ENCODE measurements around the gene RAPGEF5. TPM values are rescaled to one million over a fixed set of nuclear protein-coding genes. Genes with fewer than 3 reads are reported as not detected.
A peak's percentile ranks its signal among the peaks of the same experiment; 100 is the strongest.

Gene RAPGEF5
- total and polyA plus RNA-seq, 2 donors (not counting 3 experiments of a cell fraction or from before 2014, with no cell fraction given) = 10.0 to 43.2 TPM

GRCh38 chr7:22202141-22202540 is 154.8 kb downstream of the RAPGEF5 start:
- no peaks in the 10 kb centered on the region for H3K4me1 ChIP-seq (ENCODE audit: control insufficient read depth, extremely low read depth, insufficient read depth, low read length)
- intact Hi-C loops (cut with micrococcal nuclease) (no loop called here), dilution Hi-C loops (cut with MboI; ENCODE audit: extremely low pct_ligation_motif_present, low sequenced_read_pairs) (no loop called here)
- DNase-seq (ENCODE audit: low read depth, low spot score) = no peak
- H2AFZ ChIP-seq (ENCODE audit: low read depth, low read length) = no peak overlapping the region
- H3K4me2 ChIP-seq (ENCODE audit: insufficient read depth, low read length) = no peak overlapping the region
- H3K9me1 ChIP-seq (replicated peaks; ENCODE audit: control insufficient read depth, extremely low read depth, insufficient read depth, low read length) = no peaks in the 10 kb centered on the region
- no peak overlapping the region for H3K4me3 ChIP-seq (replicated peaks in 1 of 3; ENCODE audit: insufficient read depth in 1 of 3, low read depth in 1 of 3, low read length in 3 of 3)
- H3K9me3 ChIP-seq (replicated peaks; ENCODE audit: control insufficient read depth, insufficient read depth, low read length) = no peaks in the 10 kb centered on the region
- FAIRE-seq = no peak
- H3K79me2 ChIP-seq (ENCODE audit: control insufficient read depth, insufficient read depth, low read length) = peaks cover 4% of the 10 kb centered on the region
- BruUV-seq (replicated peaks) = no TSS peak
- H3K36me3 ChIP-seq (ENCODE audit: control insufficient read depth in 2 of 2, extremely low read depth in 1 of 2, insufficient read depth in 2 of 2, low read length in 2 of 2) = peaks cover 3 to 14% of the 10 kb centered on the region in 2 experiments
- H4K20me1 ChIP-seq (replicated peaks; ENCODE audit: control insufficient read depth, extremely low read depth, insufficient read depth, low read length) = no peaks in the 10 kb centered on the region
- TF ChIP-seq FOS (IDR thresholded peaks at IDR 0.05; ENCODE audit: borderline replicate concordance, insufficient read depth, low read length) = no peak
- peak; percentile 39 for TF ChIP-seq GATA2 (IDR thresholded peaks at IDR 0.05; ENCODE audit: insufficient read depth, insufficient read length, low read depth, low read length)
- CTCF ChIA-PET = interaction anchor here (0.7 to 1.6 kb wide), 3 partner anchors 13 to 244 kb away, joined by 3 to 5 read pairs (median 4); no protein-coding TSS in a partner anchor
- no peak overlapping the region for H3K9ac ChIP-seq (replicated peaks; ENCODE audit: extremely low read depth, insufficient read depth, low read length)
- no peaks in the 10 kb centered on the region for H3K27me3 ChIP-seq (ENCODE audit: control insufficient read depth in 2 of 2, insufficient read depth in 2 of 2, low read length in 2 of 2)
- POLR2A ChIA-PET = no interaction called here
- no peak overlapping the region for H3K27ac ChIP-seq (ENCODE audit: insufficient read depth, low read depth, low read length)

GRCh38 chr7:22201186-22201880 is 155.6 kb downstream of the RAPGEF5 start:
- no TSS peak for BruUV-seq (replicated peaks)
- H4K20me1 ChIP-seq (replicated peaks; ENCODE audit: control insufficient read depth, extremely low read depth, insufficient read depth, low read length) = no peaks in the 10 kb centered on the region
- DNase-seq (ENCODE audit: low read depth, low spot score) (no peak), FAIRE-seq (no peak)
- CTCF ChIA-PET = interaction anchor here (0.7 to 1.6 kb wide), 3 partner anchors 12 to 244 kb away, joined by 3 to 5 read pairs (median 4); no protein-coding TSS in a partner anchor
- no peak overlapping the region for H3K27ac ChIP-seq (ENCODE audit: insufficient read depth, low read depth, low read length)
- no peak overlapping the region for H3K9ac ChIP-seq (replicated peaks; ENCODE audit: extremely low read depth, insufficient read depth, low read length)
- H3K4me2 ChIP-seq (ENCODE audit: insufficient read depth, low read length) = no peak overlapping the region
- H3K79me2 ChIP-seq (ENCODE audit: control insufficient read depth, insufficient read depth, low read length) = peaks cover 4% of the 10 kb centered on the region
- POLR2A ChIA-PET = no interaction called here
- no peak for TF ChIP-seq POLR2A (IDR thresholded peaks at IDR 0.05; ENCODE audit: low read depth, low read length)
- TF ChIP-seq JUN (IDR thresholded peaks at IDR 0.05; ENCODE audit: borderline replicate concordance, insufficient read depth, insufficient read length, low read depth) = no peak
- no peak for TF ChIP-seq GATA2 (IDR thresholded peaks at IDR 0.05; ENCODE audit: insufficient read depth, insufficient read length, low read depth, low read length)
- no peak for TF ChIP-seq EZH2 (IDR thresholded peaks at IDR 0.05; ENCODE audit: borderline replicate concordance, low read depth, low read length, severe bottlenecking)
- TF ChIP-seq, protein P1, sequence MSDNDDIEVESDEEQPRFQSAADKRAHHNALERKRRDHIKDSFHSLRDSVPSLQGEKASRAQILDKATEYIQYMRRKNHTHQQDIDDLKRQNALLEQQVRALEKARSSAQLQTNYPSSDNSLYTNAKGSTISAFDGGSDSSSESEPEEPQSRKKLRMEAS (IDR thresholded peaks at IDR 0.05; ENCODE audit: insufficient read depth, insufficient read length) = no peak
- H3K27me3 ChIP-seq (ENCODE audit: control insufficient read depth in 2 of 2, insufficient read depth in 2 of 2, low read length in 2 of 2) = no peaks in the 10 kb centered on the region
- no peak overlapping the region for H2AFZ ChIP-seq (ENCODE audit: low read depth, low read length)
- H3K36me3 ChIP-seq (ENCODE audit: control insufficient read depth in 2 of 2, extremely low read depth in 1 of 2, insufficient read depth in 2 of 2, low read length in 2 of 2) = peaks cover 3 to 14% of the 10 kb centered on the region in 2 experiments
- no peaks in the 10 kb centered on the region for H3K9me3 ChIP-seq (replicated peaks; ENCODE audit: control insufficient read depth, insufficient read depth, low read length)
- H3K4me3 ChIP-seq (replicated peaks in 1 of 3; ENCODE audit: insufficient read depth in 1 of 3, low read depth in 1 of 3, low read length in 3 of 3) = no peak overlapping the region
- dilution Hi-C loops (cut with MboI; ENCODE audit: extremely low pct_ligation_motif_present, low sequenced_read_pairs) (no loop called here), intact Hi-C loops (cut with micrococcal nuclease) (no loop called here)
- no peaks in the 10 kb centered on the region for H3K4me1 ChIP-seq (ENCODE audit: control insufficient read depth, extremely low read depth, insufficient read depth, low read length)
- H3K9me1 ChIP-seq (replicated peaks; ENCODE audit: control insufficient read depth, extremely low read depth, insufficient read depth, low read length) = no peaks in the 10 kb centered on the region

Data from endothelial cell of umbilical vein (primary cell).